NCI-H524 (cell line): Measurements from ENCODE around the gene NHSL1.

Experiments used
- DNase-seq, 2 experiments: peaks; one replicate each; lab custom pipeline; 2025; lab: John Stamatoyannopoulos, UW

The NHSL1 gene

GRCh38 chr6:138465007-138465645 is 34.2 kb downstream of the NHSL1 start:
- no peak for DNase-seq

GRCh38 chr6:138464085-138464484 is 35.2 kb downstream of the NHSL1 start:
- no peak for DNase-seq

GRCh38 chr6:138461647-138462046 is 37.6 kb downstream of the NHSL1 start:
- DNase-seq = no peak

- no peak for DNase-seq
Measured at GRCh38 chr6:138456401-138456790, 42.9 kb downstream of the NHSL1 start.

GRCh38 chr6:138455746-138456400 is 43.4 kb downstream of the NHSL1 start:
- no peak for DNase-seq

- no peak for DNase-seq
Measured at GRCh38 chr6:138454981-138455706, 44.1 kb downstream of the NHSL1 start.

- DNase-seq = no peak
Measured at GRCh38 chr6:138451043-138451442, 48.3 kb downstream of the NHSL1 start.

GRCh38 chr6:138450445-138450844 is 48.8 kb downstream of the NHSL1 start:
- no peak for DNase-seq

GRCh38 chr6:138446821-138447220 is 52.5 kb downstream of the NHSL1 start:
- DNase-seq = no peak

GRCh38 chr6:138443979-138444378 is 55.3 kb downstream of the NHSL1 start:
- no peak for DNase-seq

- no peak for DNase-seq
Measured at GRCh38 chr6:138442663-138443062, 56.6 kb downstream of the NHSL1 start.

- DNase-seq = no peak
Measured at GRCh38 chr6:138441965-138442364, 57.3 kb downstream of the NHSL1 start.

GRCh38 chr6:138440758-138441357 is 58.4 kb downstream of the NHSL1 start:
- DNase-seq = no peak

- DNase-seq = no peak
Measured at GRCh38 chr6:138440296-138440695, 59.0 kb downstream of the NHSL1 start.

GRCh38 chr6:138439546-138439945 is 59.7 kb downstream of the NHSL1 start:
- no peak for DNase-seq

GRCh38 chr6:138434925-138435324 is 64.4 kb downstream of the NHSL1 start:
- DNase-seq = no peak

GRCh38 chr6:138434096-138434495 is 65.2 kb downstream of the NHSL1 start:
- no peak for DNase-seq

GRCh38 chr6:138432063-138432356 is 67.3 kb downstream of the NHSL1 start:
- no peak for DNase-seq

- DNase-seq = no peak
Measured at GRCh38 chr6:138431256-138432062, 67.8 kb downstream of the NHSL1 start.

GRCh38 chr6:138430361-138431145 is 68.7 kb downstream of the NHSL1 start:
- peak in 1 of 2 experiments; percentile 39 for DNase-seq

- DNase-seq = no peak
Measured at GRCh38 chr6:138429761-138430160, 69.5 kb downstream of the NHSL1 start.
